H9 (cell line): Measurements from ENCODE around the gene PGAM4. TPM values are rescaled to one million over a fixed set of nuclear protein-coding genes. Genes with fewer than 3 reads are reported as not detected.

Experiments
- DNase-seq: peaks from one replicate; pipeline ENCODE4 v3.0.0-alpha.2; 2017
- H2AFZ ChIP-seq: one replicate; pipeline ENCODE4 v1.6.1; 2013; ENCODE audit warnings: mild to moderate bottlenecking, low read length, control low read depth, moderate library complexity
- H2AK5ac ChIP-seq: 2 replicates; pipeline ENCODE4 v1.6.1; 2013; ENCODE audit warnings: low read length, control low read depth, mixed read lengths; ENCODE audit not compliant: insufficient read length
- H2BK120ac ChIP-seq: one replicate; pipeline ENCODE4 v1.6.1; 2013; ENCODE audit warnings: low read depth, mild to moderate bottlenecking, low read length, control low read depth, inconsistent platforms; ENCODE audit not compliant: poor library complexity, severe bottlenecking
- H2BK12ac ChIP-seq: 2 replicates; pipeline ENCODE4 v1.6.1; 2013; ENCODE audit warnings: low read length, control low read depth, mixed read lengths, low read depth; ENCODE audit not compliant: insufficient read length
- H2BK15ac ChIP-seq: 2 replicates; pipeline ENCODE4 v1.6.1; 2013; ENCODE audit warnings: low read depth, low read length, control low read depth
- H2BK20ac ChIP-seq: one replicate; pipeline ENCODE4 v1.6.1; 2013; ENCODE audit warnings: low read depth, mild to moderate bottlenecking, low read length, control low read depth, inconsistent platforms; ENCODE audit not compliant: poor library complexity, severe bottlenecking
- H2BK5ac ChIP-seq: 2 replicates; pipeline ENCODE4 v1.6.1; 2013; ENCODE audit warnings: low read length, control low read depth, mixed read lengths; ENCODE audit not compliant: insufficient read length
- H3K14ac ChIP-seq: 2 replicates; pipeline ENCODE4 v1.6.1; 2013; ENCODE audit warnings: low read length, control low read depth; ENCODE audit not compliant: insufficient read depth
- H3K18ac ChIP-seq: 2 replicates; pipeline ENCODE4 v1.6.1; 2013; ENCODE audit warnings: low read depth, mild to moderate bottlenecking, mixed read lengths, low read length, control low read depth; ENCODE audit not compliant: insufficient read length
- H3K23ac ChIP-seq: 2 replicates; pipeline ENCODE4 v1.6.1; 2013; ENCODE audit warnings: low read length, control low read depth, mixed read lengths, low read depth; ENCODE audit not compliant: insufficient read length
- H3K23me2 ChIP-seq: 2 replicates; pipeline ENCODE4 v1.6.1; 2013; ENCODE audit warnings: low read depth, mild to moderate bottlenecking, mixed read lengths, low read length, control low read depth; ENCODE audit not compliant: insufficient read length, poor library complexity, severe bottlenecking
- H3K27ac ChIP-seq: 2 replicates; pipeline ENCODE4 v1.5.1; 2013; ENCODE audit warnings: low read length, control low read depth, mixed read lengths, low read depth; ENCODE audit not compliant: insufficient read length
- H3K27me3 ChIP-seq: 2 replicates; pipeline ENCODE4 v1.6.1; 2013; ENCODE audit warnings: low read length, control low read depth, inconsistent platforms; ENCODE audit not compliant: insufficient read depth
- H3K4ac ChIP-seq: 2 replicates; pipeline ENCODE4 v1.6.1; 2013; ENCODE audit warnings: low read depth, mild to moderate bottlenecking, control low read depth, inconsistent platforms, low read length, moderate library complexity
- H3K4me1 ChIP-seq: 2 replicates; pipeline ENCODE4 v1.6.1; 2013; ENCODE audit warnings: low read length, control low read depth, inconsistent platforms; ENCODE audit not compliant: insufficient read depth
- H3K4me2 ChIP-seq: 2 replicates; pipeline ENCODE4 v1.6.1; 2013; ENCODE audit warnings: low read length, control low read depth, mixed read lengths; ENCODE audit not compliant: insufficient read length, insufficient read depth
- H3K56ac ChIP-seq: 2 replicates; pipeline ENCODE4 v1.6.1; 2013; ENCODE audit warnings: low read depth, mild to moderate bottlenecking, mixed read lengths, low read length, control low read depth; ENCODE audit not compliant: insufficient read length
- H3K79me1 ChIP-seq: 2 replicates; pipeline ENCODE4 v1.6.1; 2013; ENCODE audit warnings: low read depth, mild to moderate bottlenecking, moderate library complexity, low read length, control low read depth, inconsistent platforms; ENCODE audit not compliant: insufficient read depth, poor library complexity, severe bottlenecking
- H3K79me2 ChIP-seq: 2 replicates; pipeline ENCODE4 v1.6.1; 2013; ENCODE audit warnings: low read length, control low read depth, inconsistent platforms; ENCODE audit not compliant: insufficient read depth
- H3K9ac ChIP-seq: 2 replicates; pipeline ENCODE4 v1.6.1; 2013; ENCODE audit warnings: low read length, control low read depth, mixed read lengths; ENCODE audit not compliant: insufficient read length; ENCODE audit errors: extremely low read depth
- H3K9me3 ChIP-seq: one replicate; pipeline ENCODE4 v1.6.1; 2013; ENCODE audit warnings: low read depth, low read length, inconsistent platforms; ENCODE audit not compliant: control insufficient read depth
- H3T11ph ChIP-seq: one replicate; pipeline ENCODE4 v1.6.1; 2013; ENCODE audit warnings: mild to moderate bottlenecking, low read length, control low read depth, inconsistent platforms
- H4K20me1 ChIP-seq: one replicate; pipeline ENCODE4 v1.6.1; 2013; ENCODE audit not compliant: control insufficient read depth, insufficient read length, insufficient read depth
- H4K5ac ChIP-seq: 2 replicates; pipeline ENCODE4 v1.6.1; 2013; ENCODE audit warnings: low read depth, mild to moderate bottlenecking, mixed read lengths, low read length, control low read depth; ENCODE audit not compliant: insufficient read length
- H4K8ac ChIP-seq: replicated peaks from 2 replicates; pipeline ENCODE4 v1.6.1; 2013; ENCODE audit warnings: low read length, control low read depth, mixed read lengths, low read depth; ENCODE audit not compliant: insufficient read length
- H4K91ac ChIP-seq: 2 replicates; pipeline ENCODE4 v1.6.1; 2013; ENCODE audit warnings: low read depth, mild to moderate bottlenecking, moderate library complexity, mixed read lengths, low read length, control low read depth; ENCODE audit not compliant: insufficient read length
- H3K27ac Mint-ChIP-seq, 3 experiments: 2 replicates in 2 of 3; 3 replicates in 1 of 3; pipeline ENCODE4 v1.8.0; 2020 to 2021; ENCODE audit warnings: mixed read lengths in 3 of 3, mild to moderate bottlenecking in 1 of 3, moderate library complexity in 1 of 3
- H3K27me3 Mint-ChIP-seq: 2 replicates; pipeline ENCODE4 v1.8.0; 2021; ENCODE audit warnings: low read depth, mild to moderate bottlenecking, moderate library complexity, mixed read lengths
- H3K36me3 Mint-ChIP-seq, 3 experiments: 2 replicates in 2 of 3; 3 replicates in 1 of 3; pipeline ENCODE4 v1.8.0; 2020 to 2021; ENCODE audit warnings: low read depth in 3 of 3, mixed read lengths in 3 of 3; ENCODE audit not compliant: insufficient read depth in 1 of 3
- H3K4me1 Mint-ChIP-seq, 2 experiments: 2 replicates each; pipeline ENCODE4 v1.8.0; 2020; ENCODE audit warnings: mixed read lengths in 2 of 2
- H3K4me3 Mint-ChIP-seq, 2 experiments: 2 replicates in 1 of 2; 3 replicates in 1 of 2; pipeline ENCODE4 v1.8.0; 2020 to 2021; ENCODE audit warnings: mild to moderate bottlenecking in 2 of 2, mixed read lengths in 2 of 2, moderate library complexity in 1 of 2
- H3K9me3 Mint-ChIP-seq, 2 experiments: 2 replicates in 1 of 2; 3 replicates in 1 of 2; pipeline ENCODE4 v1.8.0; 2020; ENCODE audit warnings: mild to moderate bottlenecking in 2 of 2, mixed read lengths in 2 of 2, moderate library complexity in 1 of 2
- CTCF ChIP-seq: fragments of 200-600 bp; sonication (generic); conservative IDR thresholded peaks from 3 replicates; pipeline ENCODE4 v1.8.0; 2021; ENCODE audit warnings: antibody characterized with exemption, mild to moderate bottlenecking
- WGBS: extraction: QIAGEN DNeasy Blood & Tissue Kit; methylation state at CpG from one replicate; pipeline ENCODE4 v1.1.7; 2013; ENCODE audit warnings: missing lambda C conversion rate, low lambda C conversion rate, mixed read lengths; ENCODE audit not compliant: insufficient read length; ENCODE audit errors: extremely low coverage; 5-methylcytosine and 5-hydroxymethylcytosine counted together
- total RNA-seq: library from RNA; stranded (reverse); gene quantifications from 2 replicates; pipeline ENCODE4 v1.2.1, GENCODE V29; 2021

PGAM4 gene
- total RNA-seq, 1 experiment from 2014 or later: 0.52 TPM

GRCh38 chrX:77946571-77946970 is 22.9 kb downstream of the PGAM4 start:
- Mint-ChIP-seq H3K27me3 (no peaks in the 10 kb centered on the region), H3K4me1 (no peaks in the 10 kb centered on the region), H3K9me3 (peaks cover 29 to 40% of the 10 kb centered on the region in 2 experiments), H3K36me3 (peaks cover 0 to 4% (median 2%) of the 10 kb centered on the region in 3 experiments; a peak in 2 of 7 replicates), H3K4me3 (no peak overlapping the region), H3K27ac (no peak overlapping the region)
- Histone ChIP-seq H4K91ac (no peak overlapping the region), H3K14ac (no peak overlapping the region), H3K4ac (no peak overlapping the region), H4K20me1 (no peaks in the 10 kb centered on the region), H3K23me2 (no peaks in the 10 kb centered on the region), H3K79me1 (no peaks in the 10 kb centered on the region), H3K27me3 (no peaks in the 10 kb centered on the region), H3K27ac (no peak overlapping the region), H4K8ac (no peak overlapping the region), H3K9me3 (no peaks in the 10 kb centered on the region), H2AK5ac (no peak overlapping the region), H3K79me2 (no peaks in the 10 kb centered on the region), H3K23ac (no peak overlapping the region), H2BK15ac (no peak overlapping the region), H2BK12ac (no peak overlapping the region), H2AFZ (no peak overlapping the region), H3K18ac (no peak overlapping the region), H2BK5ac (no peak overlapping the region), H3K4me2 (no peak overlapping the region), H3T11ph (no peak overlapping the region), H3K4me1 (no peaks in the 10 kb centered on the region), H3K56ac (no peak overlapping the region), H2BK20ac (no peak overlapping the region), H4K5ac (no peak overlapping the region), H2BK120ac (no peak overlapping the region), H3K9ac (no peak overlapping the region)
- WGBS: no CpG with 5 or more reads among the region's 2 CpGs
- DNase-seq: no peak
- no peak; the same call in 2 of the 3 replicates for TF ChIP-seq CTCF
